Lung (tissue), 12 donors: ENCODE data around the gene LDB3. TPM values are rescaled to one million over a fixed set of nuclear protein-coding genes. Genes with fewer than 3 reads are reported as not detected.
A peak's percentile ranks its signal among the peaks of the same experiment; 100 is the strongest.

Source experiments
- ATAC-seq: fragments of 200-7000 bp; cut with Tn5 transposase; one replicate; pipeline ENCODE4 v1.9.1; 2020; ENCODE audit warnings: moderate number of reproducible peaks; ENCODE audit not compliant: insufficient read depth, low FRiP score
- DNase-seq, 3 donors: peaks; one replicate each; pipeline ENCODE4 v3.0.0-alpha.2; 2013 to 2017
- H3K27ac ChIP-seq, 2 donors: one replicate each; pipeline ENCODE4 v1.5.1; 2013; ENCODE audit warnings: mild to moderate bottlenecking in 2 of 2, moderate library complexity in 2 of 2, control low read depth in 1 of 2, inconsistent platforms in 1 of 2, low read depth in 1 of 2, low read length in 1 of 2
- H3K27me3 ChIP-seq, 3 donors: one replicate each; pipeline ENCODE4 v1.5.1; 2013; ENCODE audit warnings: low read length in 2 of 3; ENCODE audit not compliant: control insufficient read depth in 3 of 3, insufficient read depth in 3 of 3
- H3K36me3 ChIP-seq, 4 donors: one replicate each; pipeline ENCODE4 v1.5.1; 2013; ENCODE audit warnings: low read length in 4 of 4, mild to moderate bottlenecking in 1 of 4, moderate library complexity in 1 of 4; ENCODE audit not compliant: control insufficient read depth in 4 of 4, insufficient read depth in 4 of 4
- H3K4me1 ChIP-seq, 5 donors: one replicate each; pipeline ENCODE4 v1.5.1; 2013; ENCODE audit warnings: low read length in 5 of 5, mild to moderate bottlenecking in 2 of 5, moderate library complexity in 1 of 5; ENCODE audit not compliant: control insufficient read depth in 5 of 5, insufficient read depth in 5 of 5
- H3K4me3 ChIP-seq: one replicate; pipeline ENCODE4 v1.5.1; 2013; ENCODE audit warnings: mild to moderate bottlenecking, control low read depth, moderate library complexity
- H3K9ac ChIP-seq, 2 donors: one replicate each; pipeline ENCODE4 v1.5.1; 2013; ENCODE audit warnings: low read length in 2 of 2, control low read depth in 1 of 2; ENCODE audit not compliant: insufficient read depth in 1 of 2
- H3K9me3 ChIP-seq, 4 donors: one replicate each; pipeline ENCODE4 v1.5.1; 2013; ENCODE audit warnings: low read length in 3 of 4, mild to moderate bottlenecking in 1 of 4, moderate library complexity in 1 of 4; ENCODE audit not compliant: control insufficient read depth in 4 of 4, insufficient read depth in 3 of 4
- WGBS, 2 donors: extraction: QIAGEN DNeasy Blood & Tissue Kit; methylation state at CpG; one replicate each; pipeline ENCODE4 v1.1.7; 2013; 5-methylcytosine and 5-hydroxymethylcytosine counted together
- polyA plus RNA-seq, 2 donors: library from polyadenylated mRNA; stranded (reverse); fragments of 200-250 nt; gene quantifications; one replicate each; pipeline ENCODE4 v1.2.1, GENCODE V29; 2013
- total RNA-seq, 2 donors: library from RNA; depleted of rRNA in 1 of 2; stranded (reverse); fragments of >200 nt in 1 of 2; gene quantifications; one replicate each; pipeline ENCODE4 v1.2.1, GENCODE V29; 2014 to 2021
- TF ChIP-seq, protein P1 (sequence below): IDR thresholded peaks from 2 replicates; pipeline ENCODE4 v1.5.1; 2012; ENCODE audit warnings: mild to moderate bottlenecking; ENCODE audit errors: control extremely low read depth, extremely low read depth
- donor health status: control.
- donor health status: control.
- donor health status: Bipolar disorder and iron deficiency.
- donor health status: healthy.
- donor health status: DM: yes; HTN: yes; CAD: no.

LDB3 gene
- total and polyA plus RNA-seq, 4 donors, result 0.37 to 3.2 (median 1.5) TPM

DNA sequence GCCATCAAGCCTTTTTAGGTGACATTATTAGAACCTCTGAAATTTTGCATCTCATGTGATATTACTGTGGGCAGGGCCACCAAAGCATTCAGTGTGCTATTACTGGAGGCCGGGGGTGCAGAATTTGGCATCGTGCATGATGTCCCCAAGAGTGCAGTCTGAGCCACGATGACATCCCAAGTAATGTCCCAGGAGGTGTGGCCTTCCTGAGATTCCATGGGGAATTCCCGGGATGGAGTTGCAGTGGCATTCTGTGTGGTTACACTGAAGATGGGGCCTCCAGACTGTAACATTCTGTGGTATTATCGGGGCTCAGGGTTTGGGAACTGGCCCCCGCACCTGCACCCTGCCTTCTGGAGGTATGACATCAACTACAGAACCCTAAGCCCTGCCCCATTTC lies 9.1 kb downstream of the LDB3 start:
- no peaks in the 10 kb centered on the region for H3K36me3 ChIP-seq
- peaks cover 0 to 27% (median 0%) of the 10 kb centered on the region in 5 donors for H3K4me1 ChIP-seq
- no peak for DNase-seq
- no peak overlapping the region for H3K4me3 ChIP-seq
- no peak overlapping the region for H3K9ac ChIP-seq
- no peak for ATAC-seq
- H3K9me3 ChIP-seq, result no peaks in the 10 kb centered on the region
- peak overlapping the region in 1 of 2 donors; percentile 21 for H3K27ac ChIP-seq
- WGBS, 2 donors, result 78 to 86% methylated on average over 6 of the region's 6 CpGs
- TF ChIP-seq, protein P1, sequence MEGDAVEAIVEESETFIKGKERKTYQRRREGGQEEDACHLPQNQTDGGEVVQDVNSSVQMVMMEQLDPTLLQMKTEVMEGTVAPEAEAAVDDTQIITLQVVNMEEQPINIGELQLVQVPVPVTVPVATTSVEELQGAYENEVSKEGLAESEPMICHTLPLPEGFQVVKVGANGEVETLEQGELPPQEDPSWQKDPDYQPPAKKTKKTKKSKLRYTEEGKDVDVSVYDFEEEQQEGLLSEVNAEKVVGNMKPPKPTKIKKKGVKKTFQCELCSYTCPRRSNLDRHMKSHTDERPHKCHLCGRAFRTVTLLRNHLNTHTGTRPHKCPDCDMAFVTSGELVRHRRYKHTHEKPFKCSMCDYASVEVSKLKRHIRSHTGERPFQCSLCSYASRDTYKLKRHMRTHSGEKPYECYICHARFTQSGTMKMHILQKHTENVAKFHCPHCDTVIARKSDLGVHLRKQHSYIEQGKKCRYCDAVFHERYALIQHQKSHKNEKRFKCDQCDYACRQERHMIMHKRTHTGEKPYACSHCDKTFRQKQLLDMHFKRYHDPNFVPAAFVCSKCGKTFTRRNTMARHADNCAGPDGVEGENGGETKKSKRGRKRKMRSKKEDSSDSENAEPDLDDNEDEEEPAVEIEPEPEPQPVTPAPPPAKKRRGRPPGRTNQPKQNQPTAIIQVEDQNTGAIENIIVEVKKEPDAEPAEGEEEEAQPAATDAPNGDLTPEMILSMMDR, result no peak
- no peaks in the 10 kb centered on the region for H3K27me3 ChIP-seq

DNA sequence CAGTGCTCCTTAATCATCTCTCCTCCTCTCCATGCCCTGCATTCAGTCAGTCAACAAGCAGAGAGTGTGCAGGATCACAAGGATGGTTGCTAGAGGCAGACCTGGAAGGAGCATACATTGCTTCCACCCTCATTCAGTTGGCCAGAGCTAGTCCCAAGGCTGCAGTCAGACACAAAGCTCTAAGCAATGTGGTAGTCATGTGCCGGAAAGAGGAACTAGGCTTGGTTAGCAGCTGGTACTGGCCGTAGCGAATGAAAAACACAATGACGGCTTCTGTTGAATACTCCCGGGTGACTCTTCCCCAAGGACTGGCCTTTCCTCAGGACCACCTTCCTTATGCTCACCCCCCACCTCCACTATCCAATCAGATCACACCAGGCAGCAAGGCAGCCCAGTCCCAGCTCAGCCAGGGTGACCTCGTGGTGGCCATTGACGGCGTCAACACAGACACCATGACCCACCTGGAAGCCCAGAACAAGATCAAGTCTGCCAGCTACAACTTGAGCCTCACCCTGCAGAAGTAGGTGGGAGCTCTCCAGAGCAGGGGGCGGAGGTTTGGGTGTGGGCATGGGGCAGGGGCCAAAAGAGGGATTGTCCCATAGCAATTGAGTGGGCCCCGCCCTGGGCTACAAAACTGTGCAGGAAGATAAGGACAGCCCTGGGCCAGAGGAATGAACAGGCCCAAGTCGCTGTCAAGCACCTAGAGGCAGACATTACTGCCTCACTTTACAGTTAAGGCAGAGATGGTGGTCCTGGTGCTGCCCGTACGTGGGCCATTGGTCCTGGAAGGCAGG lies 10.9 kb downstream of the LDB3 start:
- Histone ChIP-seq H3K27ac (peak overlapping the region in 1 of 2 donors; percentile 37), H3K9me3 (no peaks in the 10 kb centered on the region), H3K27me3 (no peaks in the 10 kb centered on the region), H3K4me3 (no peak overlapping the region), H3K9ac (no peak overlapping the region), H3K36me3 (no peaks in the 10 kb centered on the region), H3K4me1 (peaks cover 0 to 13% (median 2%) of the 10 kb centered on the region in 5 donors)
- ATAC-seq (no peak), DNase-seq (no peak)
- WGBS, 2 donors, result 81 to 82% methylated on average over 13 of the region's 13 CpGs
- TF ChIP-seq, protein P1, result no peak

DNA sequence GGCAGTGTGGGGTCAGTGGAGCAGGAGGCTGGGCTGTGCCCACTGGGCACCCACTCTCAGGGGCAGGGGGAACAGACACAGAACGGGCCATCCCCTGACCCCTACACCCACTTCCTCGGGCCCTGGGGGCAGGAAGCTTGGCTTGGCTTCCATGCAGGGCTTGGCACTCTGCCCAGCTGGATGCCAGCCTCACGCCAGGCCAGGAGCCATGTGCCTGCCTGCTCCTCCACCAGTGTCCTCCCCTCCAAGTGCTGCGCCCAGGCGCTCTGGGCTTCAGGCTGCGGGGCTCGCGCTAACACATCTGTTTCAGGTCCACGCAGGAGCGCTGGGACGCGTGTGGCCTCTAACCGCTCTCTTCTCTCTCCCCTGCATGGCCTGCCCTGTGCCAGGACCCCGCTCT lies 12.7 kb downstream of the LDB3 start:
- TF ChIP-seq, protein P1, result no peak
- DNase-seq (no peak), ATAC-seq (no peak)
- no peaks in the 10 kb centered on the region for H3K9me3 ChIP-seq
- no peak overlapping the region for H3K9ac ChIP-seq
- H3K27me3 ChIP-seq, result no peaks in the 10 kb centered on the region
- peak overlapping the region in 1 of 2 donors; percentile 83 for H3K27ac ChIP-seq
- H3K4me1 ChIP-seq, result peaks cover 0 to 18% (median 3%) of the 10 kb centered on the region in 5 donors
- H3K36me3 ChIP-seq, result no peaks in the 10 kb centered on the region
- 77 to 80% methylated on average over 13 to 14 of the region's 14 CpGs for WGBS, 2 donors
- no peak overlapping the region for H3K4me3 ChIP-seq
